Activated CD8-positive, alpha-beta memory T cell treated with anti-CD3 and anti-CD28 coated beads for 24 hours (primary cell): ENCODE measurements around the gene WASF3.

Source experiments
- DNase-seq: peaks from one replicate; pipeline ENCODE4 v3.0.0-alpha.2; 2020

WASF3 gene

GRCh38 chr13:26548205-26548765 is 9.2 kb upstream of the WASF3 start:
- DNase-seq, result no peak

GRCh38 chr13:26549713-26550112 is 7.8 kb upstream of the WASF3 start:
- no peak for DNase-seq

DNA sequence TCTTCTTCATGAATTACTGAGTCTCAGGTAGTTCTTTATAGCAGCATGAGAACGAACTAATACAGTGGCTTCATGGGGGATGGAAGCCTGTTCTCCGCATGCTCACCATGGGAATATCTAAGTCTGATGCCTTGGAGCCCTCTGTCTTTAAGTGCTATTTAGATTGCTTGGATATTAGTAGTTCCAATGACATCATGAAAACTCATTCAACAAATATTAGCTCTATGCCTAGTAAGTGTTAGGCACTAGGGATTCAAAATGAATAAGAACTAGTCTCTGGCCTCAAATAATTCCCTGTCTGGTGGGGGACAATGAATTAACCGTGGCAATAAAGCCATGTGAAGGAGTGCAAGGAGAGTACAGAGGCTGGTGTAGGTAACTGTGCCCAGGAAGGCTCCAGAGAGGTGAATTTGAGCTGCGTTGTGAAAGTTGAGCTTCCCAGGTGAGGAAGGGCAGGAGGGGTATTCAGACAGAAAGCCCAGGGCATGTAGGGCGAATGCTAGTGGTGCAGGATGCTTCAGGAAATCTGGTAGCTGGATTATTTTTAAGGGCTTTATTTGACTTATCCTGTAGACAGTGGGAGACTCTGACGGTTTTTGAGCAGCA is 6.1 kb upstream of the WASF3 start:
- no peak for DNase-seq

DNA sequence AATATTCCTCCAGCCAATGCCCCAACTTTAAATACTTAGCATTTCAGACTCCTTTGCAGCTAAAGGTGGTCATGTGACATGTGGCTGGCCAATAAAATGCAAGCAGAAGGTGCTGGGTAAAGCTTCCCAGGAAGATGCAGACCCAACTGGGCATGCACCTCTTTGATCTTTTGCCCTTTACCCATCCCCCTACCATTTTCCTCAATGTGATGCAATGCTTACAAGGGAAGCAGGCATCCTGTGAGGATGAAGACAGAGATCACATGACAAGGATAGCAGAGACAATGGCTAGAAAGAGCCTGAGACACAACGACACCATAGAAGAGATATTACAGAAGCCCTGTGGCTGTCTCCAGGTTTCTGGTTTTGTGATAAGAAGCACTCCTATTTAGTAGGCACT is 2.1 kb upstream of the WASF3 start:
- DNase-seq, result no peak

DNA sequence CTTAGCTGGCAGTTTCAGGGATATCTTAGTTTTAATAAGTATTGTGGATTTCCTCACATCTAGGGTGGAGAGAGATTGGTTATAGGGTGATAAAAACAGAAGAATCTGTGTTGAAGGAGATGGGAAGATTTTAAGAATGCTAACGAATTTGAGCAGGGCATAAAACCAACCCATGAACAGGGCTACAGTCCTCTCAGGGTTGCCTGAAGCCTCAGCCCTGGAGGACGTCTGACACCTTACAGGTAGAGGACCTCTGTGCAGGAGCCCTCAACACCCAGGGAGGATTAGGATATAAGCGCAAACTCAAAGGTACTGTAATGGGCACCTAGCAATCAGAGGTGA is 461 bp upstream of the WASF3 start:
- no peak for DNase-seq

DNA sequence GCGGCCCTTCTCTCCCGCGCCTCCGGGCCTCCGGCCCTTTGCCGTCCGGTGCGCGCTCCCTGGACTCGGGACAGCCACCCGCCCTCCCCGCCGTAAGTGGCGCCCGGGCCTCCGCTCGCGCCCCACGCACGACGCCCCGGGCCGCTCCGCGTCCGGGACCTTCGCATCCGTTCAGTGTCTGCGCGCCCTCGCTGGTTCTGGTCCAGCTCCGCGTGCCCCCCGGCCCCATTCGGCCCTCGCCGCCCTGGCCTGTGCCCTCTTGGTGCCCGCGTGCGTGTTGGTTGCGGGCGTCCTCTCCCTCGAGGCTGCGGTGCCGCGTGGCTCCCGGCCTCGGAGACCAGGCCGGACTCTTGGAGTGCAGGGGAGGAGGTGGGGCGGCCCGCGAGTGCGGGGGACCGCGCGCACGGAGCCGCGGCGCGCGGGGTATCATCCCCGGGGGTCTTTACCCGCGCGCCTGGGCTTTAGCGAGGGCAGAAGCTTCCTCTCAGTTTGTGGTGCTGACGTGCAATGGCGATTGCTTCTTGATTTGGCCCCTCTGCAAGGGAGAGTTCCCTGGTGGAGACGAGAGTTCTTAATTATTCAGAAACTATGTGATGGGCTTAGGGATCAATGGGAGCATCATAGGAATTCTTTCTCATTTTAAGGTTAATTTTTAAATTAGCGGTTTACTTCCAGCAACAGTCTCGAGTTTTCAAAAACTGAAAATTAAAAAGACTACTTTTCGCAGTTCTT is 757 bp downstream of the WASF3 start:
- DNase-seq, result peak; percentile 56

- DNase-seq, result no peak
Measured at GRCh38 chr13:26558987-26559386, 1.5 kb downstream of the WASF3 start.

DNA sequence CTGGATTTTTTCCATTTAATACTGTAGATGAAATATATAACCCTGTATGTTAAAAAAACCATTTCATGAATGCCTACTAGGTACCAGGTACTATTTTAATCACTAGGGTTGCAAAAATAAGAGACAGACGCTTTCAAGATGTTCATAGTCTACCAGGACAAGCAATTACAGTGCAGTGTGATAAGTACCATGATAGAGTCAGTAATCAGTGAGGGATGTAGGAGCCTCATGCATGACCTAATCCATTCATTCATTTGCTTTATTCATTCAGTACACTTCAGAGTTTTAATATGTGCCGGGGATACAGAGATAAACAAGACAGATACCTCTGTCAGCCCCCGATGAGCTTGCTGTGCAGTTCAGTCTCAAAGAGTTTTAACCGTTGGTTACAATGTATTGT is 3.0 kb downstream of the WASF3 start:
- DNase-seq, result no peak

DNA sequence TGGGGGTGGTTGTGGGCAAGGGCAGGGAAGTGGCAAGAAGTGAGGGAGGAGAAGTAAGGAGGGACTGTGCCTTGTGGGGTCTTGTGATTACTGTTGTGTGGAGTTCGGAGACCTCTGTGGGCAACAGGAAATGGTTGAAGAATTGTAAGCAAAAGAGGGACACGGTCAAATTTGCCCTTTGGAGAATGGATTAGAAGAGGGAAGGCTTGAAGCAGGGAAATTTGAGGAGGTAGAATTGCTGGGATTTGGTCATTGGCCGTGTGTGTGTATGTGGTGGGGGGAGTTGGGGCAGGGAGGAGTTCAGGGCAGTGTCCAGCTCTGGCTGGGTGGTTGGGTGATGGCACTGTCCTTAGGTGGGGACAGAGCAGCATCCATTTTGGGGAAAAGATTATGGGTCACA is 3.6 kb downstream of the WASF3 start:
- DNase-seq, result no peak

DNA sequence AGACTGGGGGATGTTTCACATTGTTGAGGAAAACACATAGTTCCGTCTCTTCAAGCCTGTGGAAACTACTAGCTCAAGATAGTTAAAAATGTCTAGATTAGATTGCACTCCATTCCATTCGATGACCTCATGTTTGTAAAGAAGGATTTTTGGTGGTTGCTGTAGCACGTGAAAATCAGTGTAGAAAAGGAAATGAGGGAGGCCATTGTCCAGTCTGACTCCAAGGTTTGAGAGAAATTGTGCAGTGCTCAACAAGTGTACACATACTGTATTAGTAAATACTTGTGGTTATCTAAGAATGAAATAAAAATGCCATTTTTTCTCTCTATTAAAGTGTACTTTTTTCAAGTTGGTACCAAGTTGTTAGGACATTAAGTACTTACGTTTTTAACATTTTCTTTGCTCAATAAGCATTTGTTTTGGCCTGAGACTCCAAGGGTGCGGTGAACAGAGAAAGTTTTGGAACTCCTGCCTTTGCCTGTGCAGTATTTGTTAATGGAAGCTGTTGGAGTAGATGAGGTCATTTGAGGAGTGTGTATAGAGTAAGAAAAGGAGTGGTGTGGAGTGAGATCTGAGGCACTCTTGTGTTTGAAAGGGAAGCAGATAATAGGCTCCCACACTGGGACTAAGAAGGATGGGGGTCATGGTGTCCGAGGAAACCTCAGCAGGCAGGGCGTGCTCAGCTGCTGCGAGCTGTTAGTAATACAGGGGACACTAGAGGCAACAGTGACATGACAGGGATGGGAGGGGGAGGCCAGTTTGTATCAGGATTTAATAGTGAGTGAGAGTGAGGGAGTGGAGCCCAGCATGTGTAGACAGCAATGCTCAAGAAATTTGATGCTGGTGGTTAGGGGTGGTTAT is 4.4 kb downstream of the WASF3 start:
- DNase-seq, result no peak

- DNase-seq, result no peak
Measured at GRCh38 chr13:26562512-26562890, 5.0 kb downstream of the WASF3 start.

DNA sequence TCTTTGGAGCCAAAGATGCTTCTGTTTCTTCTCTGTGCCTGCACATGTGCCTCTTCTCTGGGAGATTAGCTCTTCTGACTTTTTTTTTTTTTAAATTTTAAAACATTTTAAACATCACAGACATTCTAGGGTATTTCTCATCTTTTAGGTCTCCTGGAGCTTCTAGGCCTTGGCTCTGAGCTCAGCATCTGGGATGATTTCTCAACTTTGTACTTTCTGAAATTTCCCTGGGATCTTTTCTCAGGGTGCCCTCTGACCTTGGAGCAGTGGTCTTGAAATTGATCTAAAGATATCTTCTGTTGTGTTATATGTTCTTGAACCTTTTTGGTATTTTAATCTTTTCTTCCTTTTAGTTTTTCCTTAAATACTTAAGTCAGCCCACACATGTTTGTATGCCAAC is 6.2 kb downstream of the WASF3 start:
- no peak for DNase-seq

DNA sequence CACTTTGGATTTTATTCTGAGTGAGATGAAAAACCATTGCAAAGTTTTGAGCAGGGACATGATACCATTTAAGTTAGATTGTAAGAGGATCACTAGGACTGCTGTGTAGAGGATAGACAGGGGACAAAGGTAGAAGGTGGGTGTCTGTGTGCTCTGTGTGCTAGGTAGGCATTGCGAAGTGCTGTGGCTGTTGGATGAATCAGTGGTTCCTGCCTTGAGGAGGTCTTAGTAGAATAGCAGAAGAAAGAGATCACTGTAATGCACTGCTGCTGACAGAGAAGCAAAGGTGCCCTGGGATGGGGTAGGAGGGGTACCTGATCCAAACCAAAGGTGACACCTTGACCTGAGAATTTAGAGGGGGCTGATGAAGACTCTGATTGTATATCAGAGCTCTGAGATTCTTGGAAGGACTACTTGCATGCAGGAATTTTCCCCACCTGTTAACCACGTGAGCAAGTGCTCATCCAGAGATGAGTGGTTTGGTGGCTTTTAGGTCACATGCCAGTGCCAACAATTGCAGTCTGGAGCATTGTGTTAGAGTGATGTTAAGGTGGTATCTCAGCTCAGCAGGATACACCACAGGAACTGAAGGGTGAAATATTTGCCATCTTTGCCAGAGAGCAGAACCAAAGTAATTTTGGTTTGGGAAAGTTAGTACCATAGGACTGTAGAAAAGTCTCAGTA is 10.8 kb downstream of the WASF3 start:
- DNase-seq, result no peak

DNA sequence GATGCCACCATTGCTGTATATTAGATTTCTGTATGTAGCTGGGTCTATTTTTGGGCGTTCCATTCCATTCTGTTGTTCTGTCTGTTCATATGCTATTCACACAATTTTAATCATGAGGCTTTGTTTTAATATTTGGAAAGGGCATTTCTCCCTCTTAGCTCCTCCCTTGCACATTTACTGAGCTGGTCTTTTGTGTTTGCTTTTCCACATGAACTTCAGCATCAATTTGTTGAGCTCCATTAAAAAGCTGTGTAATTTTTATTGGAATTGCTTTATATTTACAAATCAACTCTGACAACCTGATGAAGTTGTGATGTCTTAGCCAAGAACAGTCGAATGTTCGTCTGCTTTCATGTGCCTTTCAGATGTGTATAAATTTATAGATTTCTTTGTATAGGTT is 14.0 kb downstream of the WASF3 start:
- DNase-seq, result no peak

- no peak for DNase-seq
Measured at GRCh38 chr13:26575244-26575643, 17.8 kb downstream of the WASF3 start.

DNA sequence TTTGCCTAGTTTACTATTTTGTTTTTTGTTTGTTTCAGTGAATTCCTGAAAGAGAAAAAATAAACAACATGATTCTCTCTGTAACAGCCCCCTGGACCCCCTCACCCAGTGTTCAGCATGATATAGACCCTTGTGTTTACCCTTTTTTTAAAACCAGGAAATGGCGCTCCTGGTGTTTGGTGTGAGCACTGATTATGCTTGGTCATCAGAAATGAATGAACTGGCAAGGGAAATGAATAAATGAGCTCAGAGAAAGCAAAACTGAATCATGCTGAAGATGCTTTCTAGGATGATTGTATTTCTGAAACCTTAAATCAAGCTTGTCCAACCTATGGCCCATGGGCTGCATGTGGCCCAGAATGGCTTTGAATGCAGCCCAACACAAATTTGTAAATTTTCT is 22.1 kb downstream of the WASF3 start:
- no peak for DNase-seq

DNA sequence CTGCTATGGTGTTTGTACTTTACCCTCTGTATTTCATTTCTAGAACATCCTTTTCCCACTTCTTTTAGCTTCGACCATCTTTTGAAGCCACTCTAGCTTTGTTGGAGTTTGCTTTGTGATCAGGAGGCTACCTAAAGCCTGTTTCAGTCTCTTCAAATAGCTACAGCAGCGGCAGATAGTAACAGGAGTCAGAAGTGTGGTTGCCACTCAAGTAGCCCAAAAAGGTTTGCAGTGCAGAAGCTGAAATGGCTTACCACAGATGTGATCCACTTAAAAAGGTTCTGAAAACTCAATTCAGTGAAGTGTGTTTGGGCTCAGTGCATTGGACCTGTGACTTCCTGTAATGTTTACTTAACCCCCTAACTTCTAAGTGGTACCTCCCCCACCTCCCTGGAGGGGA is 26.2 kb downstream of the WASF3 start:
- no peak for DNase-seq

GRCh38 chr13:26584713-26585112 is 27.2 kb downstream of the WASF3 start:
- no peak for DNase-seq

- DNase-seq, result no peak
Measured at GRCh38 chr13:26585136-26585535, 27.7 kb downstream of the WASF3 start.

GRCh38 chr13:26587251-26587650 is 29.8 kb downstream of the WASF3 start:
- no peak for DNase-seq

- DNase-seq, result no peak
Measured at GRCh38 chr13:26589226-26589625, 31.7 kb downstream of the WASF3 start.

DNA sequence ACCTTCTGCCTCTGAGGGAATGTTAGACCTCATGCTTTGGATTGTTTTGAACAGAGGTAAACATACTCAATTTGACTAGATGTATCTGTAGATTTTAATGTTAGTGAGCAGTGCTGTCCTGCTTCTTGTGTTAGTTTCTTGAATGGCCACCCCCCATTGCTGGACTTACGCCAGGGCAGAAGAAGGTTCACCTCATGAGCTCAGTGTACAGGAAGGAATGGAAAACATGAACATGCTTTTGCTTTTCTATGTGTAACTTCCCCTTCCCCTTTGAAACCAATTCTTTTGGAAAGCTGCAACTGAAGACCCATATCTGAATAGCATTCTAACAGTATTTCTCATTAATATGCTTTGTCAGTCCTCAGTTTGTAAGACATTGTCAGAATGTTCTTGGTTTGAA is 32.3 kb downstream of the WASF3 start:
- no peak for DNase-seq

DNA sequence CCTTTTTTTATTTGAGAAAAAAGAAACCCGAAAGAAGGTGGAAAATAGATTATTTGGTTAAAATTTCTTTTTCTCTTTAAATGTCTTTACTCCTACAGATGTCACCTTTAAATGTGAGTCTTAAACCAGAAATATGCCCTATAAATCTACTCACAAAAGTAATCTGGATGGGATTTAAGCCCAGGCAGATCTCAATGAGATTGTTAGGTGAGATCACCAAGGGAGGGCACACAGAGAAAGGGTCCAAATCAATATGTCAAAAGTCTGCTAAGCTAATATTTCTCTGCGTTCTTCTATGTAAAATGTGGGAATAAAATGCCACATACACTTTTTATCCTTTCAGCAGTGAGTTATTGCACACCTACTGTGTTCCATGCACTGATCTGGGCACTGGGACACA is 32.9 kb downstream of the WASF3 start:
- no peak for DNase-seq
